GM19468 (cell line): ENCODE measurements around the gene PDSS2.
A peak's percentile ranks its signal among the peaks of the same experiment; 100 is the strongest.

Source experiments
- ATAC-seq: cut with Tn5 transposase; IDR thresholded peaks from one replicate; pipeline ENCODE4 v1.9.1; 2021; ENCODE audit warnings: mild to moderate bottlenecking, moderate library complexity, moderate number of reproducible peaks; ENCODE audit not compliant: unreplicated experiment; ENCODE audit errors: extremely low read depth

PDSS2 gene, protein sequence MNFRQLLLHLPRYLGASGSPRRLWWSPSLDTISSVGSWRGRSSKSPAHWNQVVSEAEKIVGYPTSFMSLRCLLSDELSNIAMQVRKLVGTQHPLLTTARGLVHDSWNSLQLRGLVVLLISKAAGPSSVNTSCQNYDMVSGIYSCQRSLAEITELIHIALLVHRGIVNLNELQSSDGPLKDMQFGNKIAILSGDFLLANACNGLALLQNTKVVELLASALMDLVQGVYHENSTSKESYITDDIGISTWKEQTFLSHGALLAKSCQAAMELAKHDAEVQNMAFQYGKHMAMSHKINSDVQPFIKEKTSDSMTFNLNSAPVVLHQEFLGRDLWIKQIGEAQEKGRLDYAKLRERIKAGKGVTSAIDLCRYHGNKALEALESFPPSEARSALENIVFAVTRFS

GRCh38 chr6:107459283-107460082, at the start of gene PDSS2:
Gene PDSS2 (minus strand): TSS chr6:107459564. CDS start chr6:107459285, 279 bp downstream.
- ATAC-seq = peak; percentile 89

DNA sequence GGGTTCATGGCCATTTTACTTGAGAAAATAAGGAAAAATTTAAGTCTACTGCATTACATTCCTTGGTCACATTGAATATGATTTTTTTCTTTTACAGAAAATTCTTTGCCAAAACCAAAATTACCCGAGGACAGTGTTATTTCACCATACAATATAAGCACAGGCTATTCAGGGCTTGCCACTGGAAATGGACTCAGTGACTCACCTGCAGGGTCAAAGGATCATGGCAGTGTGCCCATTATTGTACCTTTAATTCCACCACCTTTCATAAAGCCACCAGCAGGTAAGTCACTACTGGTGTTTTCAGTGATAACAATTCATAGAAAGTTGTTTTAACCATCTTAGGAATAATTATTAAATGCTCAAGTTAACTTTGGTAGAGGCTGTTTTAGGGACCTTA, 46.8 kb upstream of the PDSS2 start:
- ATAC-seq = no peak

GRCh38 chr6:107504270-107505026, 45.1 kb upstream of the PDSS2 start:
- no peak for ATAC-seq

- ATAC-seq = no peak
These were observed 37.7 kb upstream of the PDSS2 start for GRCh38 chr6:107496892-107497684.

GRCh38 chr6:107495971-107496370, 36.6 kb upstream of the PDSS2 start:
- no peak for ATAC-seq

DNA sequence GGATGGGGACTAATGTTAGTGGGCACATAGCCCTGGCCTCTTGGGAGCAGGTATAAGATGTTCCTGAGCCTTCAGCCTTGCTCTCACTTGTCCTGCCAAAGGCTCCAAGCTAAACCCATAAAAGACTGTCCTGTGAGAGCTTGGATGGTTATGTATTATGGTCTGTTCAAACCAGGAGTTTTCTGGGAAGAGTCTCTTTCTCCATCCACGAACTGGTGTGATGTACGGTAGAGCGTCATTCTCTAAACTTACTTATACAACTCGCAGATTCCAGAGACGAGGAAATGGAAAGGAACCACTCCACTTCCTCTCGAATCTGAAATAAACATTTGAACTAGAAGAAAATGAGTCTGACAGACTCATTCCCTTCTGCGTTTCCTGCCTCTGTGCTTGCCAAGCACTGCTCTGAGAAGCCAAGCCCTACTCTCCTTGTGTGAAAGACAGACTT, 35.9 kb upstream of the PDSS2 start:
- ATAC-seq = no peak

GRCh38 chr6:107493158-107494057, 34.0 kb upstream of the PDSS2 start:
- no peak for ATAC-seq

DNA sequence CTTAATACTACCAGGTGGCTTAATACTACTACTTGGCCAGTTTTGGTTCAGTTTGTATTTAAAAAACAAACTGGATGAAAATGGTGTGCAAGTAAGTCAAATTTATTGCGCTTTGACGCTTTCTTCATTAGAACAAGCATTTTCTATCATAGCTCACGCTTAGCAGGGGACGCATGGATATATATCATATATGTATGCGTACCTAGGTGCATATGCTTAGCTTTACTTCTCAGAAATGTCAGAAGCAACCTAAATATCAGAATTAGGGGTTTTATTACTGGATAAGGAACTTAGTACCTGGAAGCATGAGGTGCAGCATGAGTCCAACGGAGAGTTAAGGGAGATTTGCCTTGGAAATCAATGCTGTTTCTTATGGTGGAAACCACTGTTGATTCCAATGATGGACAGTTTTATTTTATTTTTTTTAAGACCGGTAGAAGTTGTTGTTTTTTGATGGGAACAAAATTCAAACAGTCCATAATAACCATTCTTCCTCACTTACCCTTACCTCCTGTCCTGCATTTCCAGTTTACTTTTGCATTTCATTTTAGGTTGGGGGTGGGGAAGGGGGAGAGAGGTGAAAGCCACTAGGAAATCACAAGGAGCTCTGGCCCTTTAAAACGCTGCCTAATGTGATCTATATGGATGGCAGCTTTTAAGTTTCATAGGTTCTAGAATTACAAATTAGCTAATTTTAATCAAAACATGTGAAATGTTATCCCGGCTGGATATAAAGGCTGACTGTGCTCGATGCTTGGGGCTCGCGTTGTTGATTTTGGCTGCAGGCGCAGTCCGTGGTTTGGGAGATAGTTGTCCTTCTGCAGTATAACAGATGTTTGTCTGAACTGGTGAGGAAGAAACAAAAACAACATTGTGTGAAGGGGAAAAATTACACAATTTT, 32.6 kb upstream of the PDSS2 start:
- ATAC-seq = no peak

DNA sequence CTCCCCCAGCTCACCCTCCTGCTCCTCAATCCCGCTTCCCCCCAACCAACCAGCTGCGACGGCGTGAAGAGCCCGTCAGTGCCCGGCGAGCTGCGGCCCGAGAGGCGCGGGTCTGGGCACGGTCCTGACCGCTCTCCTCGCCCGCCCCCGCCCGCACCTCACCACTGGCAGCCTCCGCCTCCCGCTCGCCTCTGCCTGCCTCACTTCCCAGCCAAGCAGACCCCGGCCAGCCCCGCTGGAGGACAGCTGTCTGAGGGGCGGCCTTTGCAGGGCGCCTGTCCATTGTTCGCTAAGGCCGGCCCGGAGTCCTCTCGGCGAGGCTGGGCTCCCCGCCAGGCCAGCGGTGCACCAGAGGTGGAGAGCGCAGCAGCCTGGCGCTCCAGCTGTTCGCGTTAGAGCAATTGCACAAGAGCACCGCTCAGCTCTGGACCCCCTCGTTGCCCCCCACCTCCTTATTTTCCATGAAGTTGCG, 31.8 kb upstream of the PDSS2 start:
- ATAC-seq = no peak

GRCh38 chr6:107490566-107491137, 31.3 kb upstream of the PDSS2 start:
- ATAC-seq = no peak

DNA sequence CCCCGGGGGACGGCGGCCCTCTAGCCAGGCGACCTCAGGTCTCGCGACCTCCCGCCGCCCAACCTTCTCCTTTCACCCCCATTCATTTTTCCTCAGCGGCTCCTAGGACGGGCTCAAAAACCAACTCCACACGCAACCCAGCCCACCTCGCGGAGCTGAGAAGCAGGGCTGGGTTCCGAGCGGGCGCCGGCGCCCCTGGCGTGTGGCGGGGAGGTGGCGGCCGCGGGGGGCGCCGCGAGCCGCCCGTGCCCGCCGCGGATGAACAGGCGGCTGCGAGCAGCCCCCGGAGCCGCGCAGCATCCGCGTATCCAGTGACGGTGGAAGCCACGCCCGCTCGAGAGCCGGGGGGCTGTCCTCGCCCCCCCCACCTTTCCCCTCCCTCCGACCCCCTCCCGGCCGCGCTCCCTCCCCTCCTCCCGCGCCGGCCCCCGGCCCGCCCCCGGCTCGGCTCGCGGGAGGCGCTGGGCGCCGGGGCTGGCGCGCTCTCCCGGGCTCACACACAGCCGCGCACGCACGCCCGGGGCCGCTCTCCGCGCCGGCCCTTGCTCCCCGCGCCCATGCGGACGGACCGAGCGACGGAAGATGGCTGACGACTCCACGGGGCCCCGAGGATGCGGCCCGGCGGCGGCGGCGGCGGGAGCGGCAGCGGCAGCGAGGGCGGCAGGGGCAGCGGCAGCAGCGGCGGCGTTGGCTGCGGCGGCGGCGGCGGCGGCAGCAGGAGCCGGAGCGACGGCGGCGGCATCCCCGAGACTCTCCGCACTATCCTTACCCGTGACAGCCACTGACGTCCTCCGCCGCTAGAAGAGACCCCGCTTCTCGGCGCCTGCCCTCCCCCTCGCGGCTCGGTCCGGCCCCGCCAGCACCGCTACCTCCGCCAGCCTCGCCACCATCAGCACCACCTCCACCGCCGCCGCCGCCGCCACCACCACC, 30.5 kb upstream of the PDSS2 start, which contains the start of gene SOBP:
Gene SOBP (plus strand): TSS at position 482 of the 930 bp plus-strand sequence. CDS start 500 bp downstream, outside the sequence.
- ATAC-seq = no peak

- no peak for ATAC-seq
These were observed 29.7 kb upstream of the PDSS2 start for GRCh38 chr6:107488875-107489635.

DNA sequence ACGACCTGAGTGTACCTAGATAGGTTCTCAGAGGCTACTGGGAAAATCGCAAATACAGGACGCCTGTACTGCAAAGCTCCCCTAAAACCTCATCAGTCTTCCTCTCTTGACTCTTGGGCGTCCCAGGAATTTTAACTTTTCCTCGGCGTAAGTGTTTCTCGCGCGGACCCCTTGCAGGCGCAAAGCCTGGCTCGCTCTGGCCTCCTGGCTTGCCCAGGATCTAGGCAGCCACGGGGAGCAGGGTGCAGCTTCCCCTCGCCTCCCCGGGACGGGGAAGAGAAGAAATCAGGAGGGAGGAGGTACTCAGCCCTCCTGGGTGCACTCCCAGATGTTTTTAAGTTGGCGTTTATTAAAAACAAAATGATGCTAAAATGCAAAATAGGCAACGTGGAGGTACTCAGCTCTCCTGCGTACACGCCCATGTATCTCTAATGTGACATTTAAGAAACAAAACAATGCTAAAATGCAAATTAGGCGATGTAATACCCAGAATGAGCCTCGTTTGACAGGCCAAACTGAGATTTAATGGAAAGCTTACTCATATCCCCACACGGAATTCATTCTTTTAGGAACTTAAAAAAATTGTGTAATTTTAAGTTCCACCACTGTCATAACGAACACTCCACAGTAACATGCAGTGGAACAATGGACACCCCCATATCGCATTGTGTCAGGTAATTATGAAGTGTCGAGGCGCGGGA, 29.0 kb upstream of the PDSS2 start:
- no peak for ATAC-seq

- ATAC-seq = no peak
These were observed 25.8 kb upstream of the PDSS2 start for GRCh38 chr6:107485157-107485556.
